Skin of body (tissue), 2 donors: Measurements from ENCODE around the gene ARHGEF6. TPM values are rescaled to one million over a fixed set of nuclear protein-coding genes. Genes with fewer than 3 reads are reported as not detected.

Experiments
- DNase-seq: peaks from one replicate; lab custom pipeline; 2025; lab: John Stamatoyannopoulos, UW
- total RNA-seq: library from RNA; depleted of rRNA; stranded (reverse); fragments of >200 nt; gene quantifications from one replicate; pipeline ENCODE4 v1.2.3, GENCODE V29; 2014

ARHGEF6 gene
- total RNA-seq, 1 donor from 2014 or later = 18.6 TPM

DNA sequence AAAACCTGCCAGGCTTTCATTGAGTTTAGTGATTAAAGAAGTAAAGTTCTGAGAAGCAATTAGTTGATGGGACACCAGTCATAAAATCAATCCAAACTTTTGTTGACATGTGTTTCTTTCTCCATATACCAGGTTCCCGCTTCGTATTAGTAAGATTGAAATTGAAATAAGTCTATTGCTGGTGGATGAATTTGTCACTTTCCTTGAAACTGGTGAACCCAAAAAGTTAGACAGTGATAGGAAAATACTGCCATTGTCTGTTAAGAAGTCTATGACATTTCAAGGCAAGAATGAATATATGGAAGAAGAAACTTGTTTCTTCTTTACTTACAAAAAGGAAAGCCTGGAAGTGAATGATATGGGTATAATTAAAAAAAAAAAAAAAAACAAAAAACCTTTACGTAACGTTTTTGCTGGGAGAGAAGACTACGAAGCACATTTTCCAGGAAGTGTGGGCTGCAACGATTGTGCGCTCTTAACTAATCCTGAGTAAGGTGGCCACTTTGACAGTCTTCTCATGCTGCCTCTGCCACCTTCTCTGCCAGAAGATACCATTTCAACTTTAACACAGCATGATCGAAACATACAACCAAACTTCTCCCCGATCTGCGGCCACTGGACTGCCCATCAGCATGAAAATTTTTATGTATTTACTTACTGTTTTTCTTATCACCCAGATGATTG, 132.9 kb downstream of the ARHGEF6 start, which contains the start of gene CD40LG:
TSS of gene CD40LG (plus strand) at position 482 of the 684 bp plus-strand sequence. CDS start at position 573, 91 bp downstream.
- DNase-seq = no peak

GRCh38 chrX:136646602-136647239, 134.0 kb downstream of the ARHGEF6 start:
- DNase-seq = no peak

DNA sequence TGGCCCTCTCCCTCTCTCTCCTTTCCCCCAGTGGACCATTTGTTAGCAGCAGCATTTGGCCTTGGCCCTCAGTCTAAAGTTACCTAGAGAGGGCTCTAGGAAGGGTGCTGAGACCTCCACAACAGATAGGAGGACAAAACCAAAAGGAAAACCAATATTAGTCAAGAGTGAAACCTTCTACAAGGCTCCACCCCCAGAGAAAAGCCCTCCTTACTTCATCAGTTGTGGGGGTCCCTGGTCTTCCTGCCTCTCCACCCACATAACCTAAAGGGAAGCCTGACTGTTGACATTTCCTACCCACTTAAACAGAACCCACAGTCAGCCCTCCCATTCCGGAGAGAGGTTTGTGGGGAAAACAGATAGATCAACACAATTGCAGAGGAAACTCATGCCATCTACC, 137.5 kb downstream of the ARHGEF6 start:
- DNase-seq = no peak

GRCh38 chrX:136639506-136640176, 141.1 kb downstream of the ARHGEF6 start:
- no peak for DNase-seq

DNA sequence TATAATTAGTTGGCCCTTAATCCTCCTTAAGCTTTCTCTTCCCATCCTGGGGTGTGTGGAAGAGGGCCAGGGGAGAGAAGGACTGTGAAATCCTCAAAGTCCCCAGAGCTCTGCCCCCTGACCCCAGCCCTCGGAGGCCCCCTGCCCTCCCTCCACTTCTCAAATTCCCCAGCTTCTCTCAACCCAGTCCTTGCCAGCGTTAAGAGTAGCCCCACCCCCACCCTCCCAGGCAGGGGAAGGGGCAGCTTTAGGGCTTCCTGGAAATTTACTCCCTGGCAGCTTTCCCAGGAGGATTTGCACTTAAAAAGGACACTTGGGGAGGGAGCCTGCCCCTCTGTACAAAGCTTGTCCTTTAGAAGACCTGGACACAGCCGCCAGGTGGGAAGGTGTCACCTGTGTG, 144.6 kb downstream of the ARHGEF6 start:
- no peak for DNase-seq

DNA sequence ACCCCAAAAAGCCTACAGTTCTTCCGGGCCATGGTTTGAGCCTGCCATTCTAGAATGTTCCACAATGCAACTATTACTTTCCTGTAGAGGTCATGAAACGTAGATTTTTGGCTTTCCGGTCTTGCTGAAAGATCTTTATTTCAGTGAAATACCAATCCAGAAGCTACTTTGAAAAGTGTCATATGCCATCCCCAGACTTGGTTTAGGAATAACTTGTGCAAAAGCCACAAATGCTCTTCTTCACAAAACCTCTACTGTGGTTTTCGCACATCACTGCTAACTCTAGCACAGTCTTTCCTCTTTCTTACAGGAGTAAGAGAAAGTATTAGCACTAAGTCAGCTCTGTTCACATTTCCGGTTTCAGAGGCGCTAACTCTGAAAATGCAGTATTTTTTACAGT, 145.5 kb downstream of the ARHGEF6 start:
- DNase-seq = no peak

- DNase-seq = no peak
Measured at GRCh38 chrX:136630881-136631280, 149.9 kb downstream of the ARHGEF6 start.

DNA sequence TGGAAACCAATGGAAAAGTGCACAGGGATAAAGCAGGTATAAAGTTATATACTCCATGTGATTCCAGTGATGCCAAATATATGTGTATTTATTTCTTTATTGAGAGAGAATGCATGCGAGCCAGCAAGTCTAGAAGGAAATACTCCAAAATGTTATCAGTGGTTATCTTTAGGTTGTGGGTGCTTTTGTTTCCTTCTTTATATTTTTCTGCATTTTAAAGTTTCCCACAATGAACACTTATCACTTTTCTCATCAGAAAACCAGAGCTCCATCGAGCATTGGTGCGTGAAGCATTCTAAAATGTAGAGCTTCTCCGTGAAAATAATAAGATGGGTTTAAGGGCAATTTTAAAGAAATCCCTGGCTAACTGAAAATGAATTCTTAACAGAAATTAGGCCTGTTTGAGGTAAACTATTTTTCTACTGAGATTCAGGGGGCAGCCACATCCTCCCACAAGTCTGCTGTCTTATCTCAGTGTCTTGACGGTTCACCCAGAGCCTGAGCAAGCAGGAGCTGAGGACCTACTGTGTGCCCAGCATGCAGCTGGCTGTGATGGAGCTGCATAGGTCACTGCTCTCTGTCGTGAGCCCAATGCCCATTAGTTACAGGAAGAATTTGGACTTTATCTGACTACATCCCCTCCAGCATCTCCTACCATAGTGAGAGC, 151.5 kb downstream of the ARHGEF6 start:
- DNase-seq = no peak

GRCh38 chrX:136627409-136627808, 153.3 kb downstream of the ARHGEF6 start:
- no peak for DNase-seq

- no peak for DNase-seq
Measured at GRCh38 chrX:136626891-136627290, 153.8 kb downstream of the ARHGEF6 start.

GRCh38 chrX:136626237-136626636, 154.5 kb downstream of the ARHGEF6 start:
- no peak for DNase-seq

- no peak for DNase-seq
Measured at GRCh38 chrX:136625246-136625645, 155.5 kb downstream of the ARHGEF6 start.

DNA sequence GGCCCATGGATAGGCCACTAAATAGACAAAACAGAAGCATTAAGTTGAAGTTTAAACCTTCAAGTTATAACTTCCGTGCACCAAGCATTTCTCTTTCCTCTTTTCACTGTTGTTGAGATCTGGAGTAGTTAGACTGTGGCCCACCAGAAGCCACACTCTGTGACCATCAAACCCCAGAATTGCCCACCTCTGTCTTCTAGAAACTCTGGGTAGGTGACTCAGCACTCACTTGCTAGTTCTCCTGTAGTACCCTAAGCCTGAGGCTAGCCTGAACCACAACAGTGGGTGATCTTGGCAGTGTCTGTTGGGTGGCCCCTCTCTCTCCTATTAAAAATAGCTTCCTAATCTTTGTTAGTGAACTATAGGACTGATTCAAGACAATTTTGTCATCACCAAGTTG, 157.3 kb downstream of the ARHGEF6 start:
- no peak for DNase-seq

GRCh38 chrX:136622568-136622967, 158.2 kb downstream of the ARHGEF6 start:
- DNase-seq = no peak

DNA sequence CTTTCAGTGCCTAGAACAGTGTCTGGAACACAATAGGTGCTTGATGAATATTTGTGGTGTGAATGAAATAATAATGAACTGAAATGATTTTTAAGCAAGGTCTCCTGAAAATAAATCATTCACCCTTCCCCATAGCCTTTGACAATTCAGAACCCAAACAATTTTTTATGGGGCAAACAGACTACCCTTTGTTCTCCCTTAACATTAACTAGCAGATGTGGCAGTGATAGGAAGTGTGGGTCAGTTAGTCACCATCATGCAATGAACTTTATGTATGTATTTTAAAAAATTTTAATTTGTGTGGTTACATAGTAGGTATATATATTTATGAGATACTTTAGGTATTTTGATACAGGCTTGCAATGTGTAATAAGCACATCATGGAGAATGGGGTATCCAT, 160.0 kb downstream of the ARHGEF6 start:
- DNase-seq = no peak

DNA sequence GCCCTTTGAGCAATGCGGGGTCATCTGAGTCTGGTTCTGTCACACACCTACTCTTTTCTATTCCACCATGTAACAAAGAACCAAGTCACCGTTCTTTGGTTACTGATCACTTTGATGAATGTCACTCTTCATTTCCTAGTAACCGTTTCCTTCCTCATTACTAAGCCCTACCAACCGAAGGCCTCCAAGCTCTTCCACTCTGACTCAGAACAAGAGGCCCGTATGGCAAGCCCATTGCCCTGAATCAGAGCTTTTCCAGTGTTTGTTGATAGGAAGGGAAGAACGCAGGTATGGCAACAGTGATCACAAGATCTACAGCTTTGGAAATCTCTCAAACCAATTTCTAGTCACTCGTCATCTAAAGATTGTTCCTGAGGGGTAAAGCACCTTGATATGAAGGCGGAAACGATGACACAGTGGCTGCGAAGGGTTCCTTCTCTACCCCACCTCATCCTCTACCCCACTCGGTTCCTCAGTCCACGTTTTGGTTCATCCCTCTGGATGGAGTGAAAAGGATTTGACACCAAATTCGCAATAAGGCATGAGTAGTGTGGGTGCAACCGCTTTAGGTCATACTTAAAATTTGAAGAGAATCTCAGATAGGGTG, 160.7 kb downstream of the ARHGEF6 start:
- no peak for DNase-seq

- DNase-seq = no peak
Measured at GRCh38 chrX:136616987-136617685, 163.6 kb downstream of the ARHGEF6 start.
